GM18907 (cell line): ENCODE measurements around the gene ANKRA2.

Source experiments
- ATAC-seq: cut with Tn5 transposase; IDR thresholded peaks from one replicate; pipeline ENCODE4 v1.9.1; 2021; ENCODE audit warnings: mild to moderate bottlenecking, moderate library complexity; ENCODE audit not compliant: unreplicated experiment

The ANKRA2 gene, protein sequence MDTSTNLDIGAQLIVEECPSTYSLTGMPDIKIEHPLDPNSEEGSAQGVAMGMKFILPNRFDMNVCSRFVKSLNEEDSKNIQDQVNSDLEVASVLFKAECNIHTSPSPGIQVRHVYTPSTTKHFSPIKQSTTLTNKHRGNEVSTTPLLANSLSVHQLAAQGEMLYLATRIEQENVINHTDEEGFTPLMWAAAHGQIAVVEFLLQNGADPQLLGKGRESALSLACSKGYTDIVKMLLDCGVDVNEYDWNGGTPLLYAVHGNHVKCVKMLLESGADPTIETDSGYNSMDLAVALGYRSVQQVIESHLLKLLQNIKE

DNA sequence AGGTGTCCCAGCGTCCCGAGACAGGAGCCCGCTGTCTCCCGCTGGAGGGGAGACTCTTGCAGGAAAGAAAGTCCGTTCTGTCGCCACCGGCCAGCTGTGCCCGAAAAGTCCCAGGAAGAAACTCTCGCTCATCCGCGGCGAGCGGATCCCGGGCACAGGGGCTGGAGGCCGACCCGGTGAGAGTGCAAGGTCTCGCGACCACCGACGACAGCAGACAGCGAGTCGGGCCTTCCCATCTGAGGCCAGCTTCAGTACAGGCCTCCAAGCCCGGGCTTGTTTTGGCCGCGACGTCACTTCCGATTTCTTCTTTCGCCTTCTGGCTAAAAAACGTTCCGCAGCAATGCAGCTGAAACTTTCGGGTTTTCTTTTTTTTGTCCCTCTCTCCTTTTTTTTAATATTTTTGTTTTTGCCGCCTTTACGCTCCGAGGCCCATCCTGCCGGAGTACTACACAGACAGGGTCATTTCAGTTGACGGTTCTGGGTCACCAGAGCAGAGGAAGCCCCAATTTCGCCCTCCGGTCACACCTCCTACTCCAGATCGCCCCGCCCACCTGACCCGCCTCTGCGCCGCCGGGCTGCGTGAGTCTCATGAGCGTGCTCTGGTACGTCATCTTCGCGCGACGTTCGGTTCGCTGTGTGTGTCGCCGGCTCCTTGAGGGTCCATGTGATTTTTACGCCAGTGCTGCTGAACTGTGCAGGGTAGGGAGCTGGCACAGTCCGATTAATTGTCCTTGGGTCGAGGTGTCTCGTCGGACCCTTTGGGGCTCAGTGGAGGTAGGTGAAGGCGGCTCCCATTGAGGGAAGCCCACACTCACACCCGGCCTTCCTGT is at the start of gene ANKRA2, which contains the start of gene UTP15:
Gene ANKRA2 (minus strand): TSS at position 501 of the 830 bp plus-strand sequence. CDS start 2,758 bp downstream, outside the sequence.
Gene UTP15 (plus strand): TSS at position 605 of the 830 bp plus-strand sequence. CDS start 1,602 bp downstream, outside the sequence.
- peak; percentile 96 for ATAC-seq

DNA sequence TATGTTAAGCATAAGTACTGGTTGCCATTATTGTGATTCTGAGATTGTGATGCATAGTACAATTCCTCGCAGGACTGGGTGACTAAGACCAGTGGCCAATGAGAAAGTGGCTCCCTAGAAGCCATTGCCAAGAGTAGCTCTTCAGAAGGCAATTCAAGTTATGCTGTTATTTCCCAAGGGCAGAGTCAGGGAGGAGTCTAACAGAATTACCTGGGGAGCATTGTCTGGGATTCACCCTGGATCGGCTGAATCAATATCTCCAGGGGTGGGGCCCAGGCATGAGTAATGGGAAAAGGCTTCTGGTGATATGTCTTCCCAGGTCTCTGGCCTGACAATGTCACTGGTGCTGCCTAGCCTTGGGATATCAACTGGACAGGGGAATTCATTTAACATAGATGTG is 49.6 kb upstream of the ANKRA2 start:
- ATAC-seq = no peak

- ATAC-seq = no peak
Measured at GRCh38 chr5:73612799-73613198, 47.4 kb upstream of the ANKRA2 start.

DNA sequence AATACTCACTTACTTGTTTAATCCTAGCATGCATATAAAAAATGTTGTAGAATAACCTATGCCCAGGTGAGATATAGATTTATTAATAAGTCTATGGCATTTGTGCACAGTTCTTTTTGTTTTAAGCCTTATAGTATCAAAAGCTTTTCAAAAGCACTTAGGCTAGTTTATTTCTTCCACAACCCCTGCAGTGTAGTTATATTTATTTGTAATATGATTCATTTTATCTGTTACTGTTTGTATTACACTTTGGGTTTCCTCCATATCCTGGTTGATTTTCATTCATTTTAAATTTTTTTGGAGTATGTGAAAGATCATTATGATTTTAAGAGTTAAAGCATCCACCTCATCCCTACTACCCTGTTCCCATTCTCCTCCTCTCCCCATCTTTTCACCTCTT is 41.8 kb upstream of the ANKRA2 start:
- no peak for ATAC-seq

- no peak for ATAC-seq
Measured at GRCh38 chr5:73606206-73606753, 40.8 kb upstream of the ANKRA2 start.

DNA sequence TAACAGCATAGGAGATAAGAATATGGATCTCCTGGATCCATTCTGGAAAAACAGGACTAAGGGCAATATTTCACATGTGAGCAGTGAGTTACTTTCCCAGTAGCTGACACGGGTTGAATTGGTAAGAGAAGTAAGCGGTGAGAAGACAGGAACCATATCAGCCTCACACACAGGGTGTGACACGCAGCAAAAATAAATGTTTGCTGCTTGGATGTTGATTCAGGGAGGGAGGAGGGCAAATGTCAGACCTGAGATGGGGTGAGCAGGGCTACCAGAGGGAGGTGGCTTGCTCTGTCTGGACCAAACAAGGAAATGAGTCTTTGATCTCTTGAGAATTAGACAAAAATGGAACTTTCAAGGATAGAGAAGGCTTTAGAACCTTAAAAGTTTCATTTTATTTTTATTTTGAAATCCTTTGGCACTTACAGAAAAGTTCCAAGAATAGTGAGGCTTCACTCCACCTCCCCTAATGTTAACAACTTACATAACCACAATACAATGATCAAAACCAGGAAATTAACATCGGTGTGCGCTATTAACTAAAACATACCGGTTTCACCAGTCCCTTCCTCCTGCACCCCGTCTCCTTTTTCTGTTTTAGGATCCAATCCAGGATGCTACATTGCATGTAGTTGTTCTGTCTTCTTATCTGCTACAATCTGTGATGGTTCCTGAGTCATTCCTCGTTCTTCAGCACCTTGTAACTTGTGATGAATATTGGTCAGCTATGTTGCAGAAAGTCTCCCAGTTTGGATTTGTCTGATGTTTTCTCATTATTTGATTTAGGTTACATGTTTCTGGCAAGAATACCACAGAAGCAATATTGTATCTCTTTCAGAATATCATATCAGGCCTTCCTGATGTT is 40.0 kb upstream of the ANKRA2 start:
- ATAC-seq = no peak

DNA sequence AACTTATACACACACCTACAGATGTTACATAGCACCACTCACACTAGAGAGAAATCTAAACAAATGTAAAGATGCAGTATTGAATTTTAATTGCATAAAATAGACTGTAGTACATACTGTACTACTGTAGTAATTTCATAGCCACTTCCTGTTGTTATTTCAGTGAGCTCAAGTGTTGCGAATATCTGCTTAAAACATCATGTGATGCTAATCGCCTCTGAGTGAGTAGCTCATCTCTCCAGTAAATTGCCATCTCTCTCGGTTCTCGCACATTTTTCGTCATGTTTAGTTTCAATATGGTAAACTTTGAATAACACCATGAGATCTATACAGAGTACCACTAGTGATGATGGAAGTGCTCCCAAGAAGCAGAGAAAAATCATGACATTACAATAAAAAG is 38.6 kb upstream of the ANKRA2 start:
- no peak for ATAC-seq

- ATAC-seq = no peak
Measured at GRCh38 chr5:73599380-73599779, 33.9 kb upstream of the ANKRA2 start.

- ATAC-seq = no peak
Measured at GRCh38 chr5:73596705-73597328, 31.4 kb upstream of the ANKRA2 start.

DNA sequence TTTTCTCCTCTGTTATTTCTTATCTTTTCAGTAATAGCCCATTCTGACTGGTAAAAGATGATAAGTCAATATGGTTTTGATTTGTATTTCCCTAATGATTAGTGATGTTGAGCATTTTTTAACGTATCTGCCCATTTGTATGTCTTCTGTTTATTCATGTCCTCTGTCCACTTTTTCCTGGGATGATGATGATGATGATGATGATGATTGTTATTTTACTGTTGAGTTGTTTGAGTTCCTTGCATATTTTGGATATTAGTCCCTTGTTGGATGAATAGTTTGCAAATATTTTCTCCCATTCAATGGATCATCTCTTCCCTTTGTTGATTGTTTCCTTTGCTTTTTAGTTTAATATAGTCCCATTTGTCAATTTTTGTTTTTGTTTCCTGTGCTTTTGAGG is 27.1 kb upstream of the ANKRA2 start:
- ATAC-seq = no peak

DNA sequence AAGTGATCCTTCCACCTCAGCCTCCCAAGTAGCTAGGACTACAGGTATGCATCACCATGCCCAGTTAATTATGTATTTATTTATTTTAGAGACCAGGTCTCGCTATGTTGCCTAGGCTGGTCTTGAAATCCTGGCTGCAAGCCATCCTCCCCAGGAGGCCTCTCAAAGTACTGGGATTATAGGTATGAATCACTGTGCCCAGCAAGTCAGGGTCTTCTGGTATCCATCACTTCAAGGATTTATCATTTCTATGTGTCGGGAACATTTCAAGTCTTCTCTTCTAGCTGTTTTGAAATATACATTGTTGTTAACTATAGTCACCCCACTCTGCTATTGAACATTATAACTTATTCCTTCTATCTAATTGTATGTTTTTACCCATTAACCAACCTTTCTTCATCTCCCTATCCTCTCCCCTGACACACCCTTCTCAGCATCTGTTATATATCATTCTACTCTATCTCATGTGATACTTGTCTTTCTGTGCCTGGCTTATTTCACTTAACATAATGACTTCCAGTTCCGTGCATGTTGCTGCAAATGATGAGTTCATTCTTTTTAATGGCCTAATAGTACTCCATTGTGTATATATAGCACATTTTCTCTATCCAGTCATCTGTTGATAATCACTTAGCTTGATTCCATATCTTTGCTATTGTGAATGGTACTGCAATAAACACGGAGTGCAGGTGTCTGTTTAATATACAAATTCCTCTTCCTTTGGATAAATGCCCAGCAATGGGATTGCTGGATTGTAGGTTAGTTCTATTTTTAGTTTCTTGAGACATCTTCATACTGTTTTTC is 26.5 kb upstream of the ANKRA2 start:
- ATAC-seq = no peak

DNA sequence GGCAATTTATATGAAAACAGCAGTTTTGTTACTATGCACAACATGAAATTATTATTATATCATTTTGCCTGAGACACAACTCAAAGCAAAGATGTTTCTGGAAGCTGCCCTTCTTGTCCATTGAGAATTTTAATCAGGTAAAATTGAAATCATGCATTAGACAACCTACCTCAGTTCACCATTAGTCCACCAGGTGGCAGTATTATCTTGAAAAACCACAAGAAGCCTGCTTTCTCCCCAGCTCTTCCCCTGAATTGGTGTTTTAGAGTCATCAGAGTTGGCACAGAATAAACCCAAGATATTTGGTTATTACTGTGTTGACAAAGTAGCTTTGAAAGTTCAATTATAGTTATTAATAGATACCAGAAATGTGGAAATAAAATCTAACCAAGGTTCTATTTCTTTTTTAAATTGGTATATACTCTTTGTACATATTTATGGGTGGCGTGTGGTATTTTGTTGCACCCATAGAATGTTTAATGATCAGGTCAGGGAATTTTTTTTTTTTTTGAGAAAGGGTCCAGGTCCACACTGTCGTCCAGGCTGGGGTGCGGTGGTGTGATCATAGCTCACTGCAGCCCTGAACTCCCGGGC is 25.8 kb upstream of the ANKRA2 start:
- peak; percentile 77 for ATAC-seq

DNA sequence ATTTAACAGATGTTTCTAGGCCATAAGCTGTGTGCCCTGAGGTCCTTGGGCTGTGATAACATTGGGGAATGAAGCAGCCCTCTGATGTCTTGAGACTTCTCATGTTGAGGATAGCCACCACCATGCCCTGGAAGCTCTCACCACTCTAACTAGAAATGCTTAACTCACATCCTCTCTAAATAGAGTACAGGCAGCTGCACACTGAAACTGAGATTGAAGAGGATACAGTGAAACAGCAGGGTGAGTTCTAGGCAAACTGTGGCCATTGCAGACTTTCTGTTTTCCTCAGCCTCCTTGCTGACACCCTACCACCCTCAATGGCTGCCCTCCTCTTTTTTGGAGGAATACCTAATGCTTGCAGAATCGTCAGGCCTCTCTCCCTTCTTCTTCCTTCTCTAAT is 22.5 kb upstream of the ANKRA2 start:
- ATAC-seq = peak; percentile 74

DNA sequence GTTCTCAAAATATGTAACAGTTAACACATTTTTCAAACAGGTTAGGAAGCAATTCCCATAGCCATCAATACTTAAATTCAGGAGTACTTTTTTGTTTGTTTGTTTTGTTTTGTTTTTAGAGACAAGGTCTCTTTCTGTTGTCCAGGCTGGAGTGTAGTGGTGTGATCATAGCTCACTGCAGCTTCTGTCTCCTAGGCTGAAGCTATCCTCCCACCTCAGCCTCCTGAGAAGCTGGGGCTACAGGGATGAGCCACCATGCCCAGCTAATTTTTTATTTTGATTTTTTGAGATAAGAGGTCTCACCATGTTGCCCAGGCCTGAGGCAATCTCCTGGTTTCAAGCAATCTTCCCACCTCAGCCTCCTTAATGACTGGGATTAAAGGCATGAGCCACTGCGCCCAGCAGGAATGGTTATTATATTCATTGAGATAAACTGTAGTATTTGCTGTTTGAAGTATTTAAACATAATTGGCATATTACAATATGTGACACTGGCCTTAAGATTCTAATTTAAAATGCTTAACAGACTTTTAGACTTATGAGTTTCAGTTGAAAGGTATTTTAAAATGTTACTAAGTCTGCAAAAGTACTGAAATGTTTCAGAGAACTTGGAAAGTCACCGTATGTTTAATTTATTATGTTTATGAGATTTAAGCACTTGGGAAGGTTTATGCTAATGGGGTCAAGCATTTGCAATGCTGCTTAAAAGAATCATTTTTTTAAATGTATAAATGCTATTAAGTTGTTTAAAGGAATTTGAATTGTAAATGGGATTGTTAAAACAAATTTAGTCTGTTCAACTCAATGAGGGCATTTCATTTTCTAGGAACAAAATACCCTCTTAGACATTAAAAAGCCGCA is 17.1 kb upstream of the ANKRA2 start:
- no peak for ATAC-seq

DNA sequence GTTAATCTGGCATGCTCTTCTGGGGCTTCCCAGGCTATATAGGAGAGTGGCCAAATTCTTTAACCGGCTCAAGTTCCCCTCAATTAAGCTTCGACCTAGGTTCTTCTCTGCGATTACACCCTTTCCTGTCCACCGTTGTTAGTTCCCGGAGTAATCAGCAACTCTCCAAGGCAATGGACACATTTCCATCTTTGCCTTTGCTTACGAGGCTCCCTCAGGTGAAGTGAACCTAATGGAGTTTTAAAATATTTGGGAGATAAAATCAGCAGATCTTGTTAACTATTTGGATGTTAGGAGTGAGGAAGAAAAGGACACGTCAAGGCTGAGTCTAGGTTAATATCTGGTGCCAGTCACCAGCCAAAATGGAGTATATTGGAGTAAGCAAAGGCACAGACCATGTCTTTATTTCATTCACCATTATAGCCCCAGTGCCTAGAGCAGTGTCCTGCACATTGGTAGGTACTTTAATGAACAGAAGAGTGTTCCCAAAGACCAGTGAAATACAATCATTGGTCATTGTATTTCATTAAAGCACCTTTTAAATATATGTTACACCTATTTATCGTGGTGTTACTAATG is 619 bp upstream of the ANKRA2 start:
- no peak for ATAC-seq

DNA sequence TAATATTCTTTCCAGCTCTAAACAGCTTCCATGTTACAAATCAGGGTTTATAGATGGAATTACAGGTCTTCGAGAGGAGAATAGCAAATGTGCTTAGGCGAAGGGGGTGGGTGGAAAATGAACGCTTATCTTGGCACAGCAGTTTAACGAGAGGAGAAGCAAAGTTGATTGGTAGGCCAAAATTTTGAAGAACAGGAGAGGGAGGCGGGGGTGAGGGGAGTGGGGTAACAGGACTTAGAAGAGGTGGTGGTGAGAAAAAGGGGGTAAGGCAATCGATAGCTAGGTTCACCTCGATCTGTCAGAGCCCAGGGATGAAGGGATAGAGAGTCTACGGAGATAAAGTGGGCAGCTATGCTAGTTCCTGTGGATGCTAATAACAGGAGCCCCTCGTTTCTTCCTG is 764 bp downstream of the ANKRA2 start:
- ATAC-seq = peak; percentile 4

GRCh38 chr5:73564018-73564417 is 1.4 kb downstream of the ANKRA2 start:
- ATAC-seq = no peak

GRCh38 chr5:73558950-73559349 is 6.5 kb downstream of the ANKRA2 start:
- ATAC-seq = no peak
